DMS153 treated with DMSO at 0.1 percent for 48 hours (cell line): ENCODE results near the gene JARID2.
"Not testable (repeated sequence)": the region's sequence is repeated elsewhere in the genome, so short reads cannot be mapped to it uniquely, and the experiment has no call there.

Experiments used
- DNase-seq: peaks from one replicate; lab custom pipeline; 2025; ENCODE audit not compliant: unreplicated experiment; lab: John Stamatoyannopoulos, UW

Gene JARID2

DNA sequence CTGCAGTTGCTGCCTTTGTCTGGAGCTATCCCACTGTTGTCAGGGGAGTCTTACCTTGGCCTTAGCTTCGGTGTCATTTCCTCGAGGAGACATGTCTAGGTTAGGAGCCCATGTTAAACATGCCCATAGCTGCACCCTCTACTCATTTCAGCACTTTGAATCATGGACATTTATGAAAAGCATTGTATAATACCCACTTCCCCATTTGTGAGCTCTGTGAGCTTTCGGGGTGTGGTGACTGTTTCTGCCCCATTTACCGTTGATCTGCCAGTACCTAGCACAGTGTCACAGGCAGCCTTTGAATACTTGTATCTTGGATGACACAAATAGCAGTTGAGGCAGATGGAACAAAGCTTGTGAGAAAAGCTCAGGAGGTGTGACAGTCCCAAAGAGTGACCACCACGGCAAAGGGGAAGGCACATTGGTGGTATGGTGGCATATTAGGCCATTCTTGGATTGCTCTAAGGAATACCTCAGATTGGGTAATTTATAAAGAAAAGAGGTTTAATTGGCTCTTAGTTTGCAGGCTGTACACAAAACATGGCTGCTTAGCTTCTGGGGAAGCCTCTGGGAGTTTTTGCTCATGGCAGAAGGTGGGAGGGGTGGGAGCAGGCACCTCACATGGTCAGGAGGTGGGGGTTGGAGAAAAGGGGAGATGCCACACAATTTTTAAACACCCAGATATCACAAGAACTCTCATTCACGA lies 42.0 kb downstream of the JARID2 start:
- no peak for DNase-seq

DNA sequence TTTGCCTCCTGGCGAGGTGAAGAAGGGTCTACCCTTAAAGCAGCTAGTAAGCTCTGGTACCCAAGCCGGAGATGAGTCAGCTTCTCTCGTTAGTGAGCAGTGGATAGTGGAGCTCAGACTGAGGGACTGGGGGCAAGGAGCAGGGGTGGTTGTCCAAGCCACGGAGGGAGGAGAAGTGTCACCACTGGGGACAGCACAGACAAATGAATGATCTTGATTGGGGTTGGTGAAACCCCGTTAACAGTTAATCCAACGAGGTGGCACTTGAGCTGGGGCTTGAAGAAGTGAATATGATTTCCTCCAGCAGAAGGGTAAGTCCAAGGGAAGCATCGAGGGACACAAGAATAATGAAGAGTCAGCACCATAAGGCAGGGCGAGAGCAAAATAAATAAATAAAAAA lies 43.0 kb downstream of the JARID2 start:
- no peak for DNase-seq

DNA sequence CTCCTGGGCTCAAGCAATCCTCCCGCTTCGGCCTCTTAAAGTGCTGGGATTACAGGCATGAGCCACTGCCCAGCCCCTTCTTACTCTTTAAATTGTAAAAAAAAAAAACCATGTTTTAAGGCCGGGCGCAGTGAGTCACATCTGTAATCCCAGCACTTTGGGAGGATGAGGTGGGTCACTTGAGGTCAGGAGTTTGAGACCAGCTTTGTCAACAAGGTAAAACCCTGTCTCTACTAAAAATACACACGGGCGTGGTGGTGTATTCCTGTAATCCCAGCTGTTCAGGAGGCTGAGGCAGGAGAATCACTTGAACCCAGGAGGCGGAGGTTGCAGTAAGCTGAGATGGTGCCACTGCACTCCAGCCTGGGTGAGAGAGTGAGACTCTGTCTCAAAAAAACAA lies 43.6 kb downstream of the JARID2 start:
- not testable (repeated sequence) for DNase-seq

DNA sequence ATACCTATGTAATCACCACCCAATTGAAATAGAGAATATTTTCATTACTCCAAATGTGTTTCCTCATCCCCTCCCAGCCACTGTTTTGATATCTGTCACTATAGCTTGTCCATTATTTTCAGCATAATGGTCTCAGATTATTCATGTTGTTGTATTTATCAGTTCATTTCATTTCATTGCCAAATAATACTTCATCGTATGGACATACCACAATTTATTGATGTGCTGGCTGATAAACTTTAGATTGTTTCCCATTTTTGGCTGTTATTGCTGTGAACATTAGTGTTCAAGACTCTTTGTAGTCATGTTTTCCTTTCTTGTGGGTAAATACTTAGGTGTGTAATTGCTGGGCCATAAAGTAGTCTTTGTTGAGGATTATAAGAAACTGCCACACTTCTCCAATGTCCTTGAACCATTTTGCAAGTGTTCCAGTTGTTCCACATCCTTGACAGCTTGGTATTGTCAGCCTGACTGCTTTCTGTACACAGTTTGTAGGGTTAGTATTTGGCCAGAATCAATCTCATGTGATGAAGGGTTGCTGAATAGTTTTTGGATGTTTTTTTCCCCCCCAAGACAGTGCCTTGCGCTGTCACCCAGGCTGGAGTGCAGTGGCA lies 44.3 kb downstream of the JARID2 start:
- DNase-seq: no peak

DNA sequence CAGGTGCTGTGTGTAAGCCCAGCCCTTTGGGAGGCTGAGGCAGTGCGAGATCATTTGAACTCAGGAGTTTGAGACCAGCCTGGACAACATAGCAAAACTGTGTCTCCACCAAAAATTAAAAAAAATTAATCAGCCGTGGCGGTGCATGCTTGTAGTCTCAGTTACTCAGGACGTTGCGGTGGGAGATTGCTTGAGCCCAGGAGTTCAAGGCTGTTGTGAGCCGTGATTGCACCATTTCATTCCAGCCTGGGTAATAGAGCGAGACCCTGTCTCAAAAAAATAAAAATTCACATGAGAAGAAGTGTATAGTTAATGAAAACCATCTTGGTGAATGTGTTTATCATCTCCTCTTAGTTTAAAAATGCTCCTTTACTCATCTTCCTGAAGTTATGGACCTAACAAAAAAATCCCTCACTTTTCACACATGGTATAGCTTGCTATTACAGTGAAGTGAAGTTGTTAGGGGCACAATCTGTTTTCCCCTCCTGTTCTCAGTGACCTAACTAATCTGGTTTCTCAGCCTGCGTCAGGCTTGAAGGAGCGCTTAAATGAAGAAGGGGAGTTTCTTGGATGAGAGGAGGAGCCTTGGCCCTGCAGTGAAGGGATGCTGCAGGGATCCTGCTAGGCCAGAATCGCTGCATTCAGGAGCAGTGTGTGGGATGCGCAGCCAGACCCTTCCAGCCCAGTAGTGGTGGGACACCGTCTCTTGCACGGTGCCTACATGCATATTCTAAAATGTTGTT lies 45.3 kb downstream of the JARID2 start:
- DNase-seq: no peak

DNA sequence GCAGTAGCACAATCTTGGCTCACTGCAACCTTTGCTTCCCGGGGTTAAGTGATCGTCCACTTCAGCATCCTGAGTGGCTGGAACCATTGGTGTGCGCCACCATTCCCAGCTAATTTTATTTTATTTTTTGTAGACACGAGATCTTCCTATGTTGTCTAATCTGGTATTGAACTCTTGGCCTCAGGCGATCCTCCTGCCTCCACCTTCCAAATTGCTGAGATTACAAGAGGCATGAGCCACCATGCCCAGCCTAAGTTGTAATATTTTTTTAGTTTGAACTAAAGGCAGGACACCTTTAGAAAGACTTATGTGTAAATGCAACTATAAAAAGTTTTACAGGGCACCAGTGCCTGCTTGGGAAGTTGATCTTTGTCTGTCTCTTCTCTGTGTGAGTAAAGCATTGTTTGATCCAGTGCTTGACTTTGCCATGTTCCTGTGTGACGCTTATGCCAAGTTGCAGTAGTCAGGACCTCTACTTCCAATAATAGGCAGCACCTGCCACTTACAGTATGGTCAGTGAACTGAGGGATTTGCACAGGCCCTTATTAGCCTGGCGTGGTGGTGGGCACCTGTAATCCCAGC lies 46.9 kb downstream of the JARID2 start:
- no peak for DNase-seq

DNA sequence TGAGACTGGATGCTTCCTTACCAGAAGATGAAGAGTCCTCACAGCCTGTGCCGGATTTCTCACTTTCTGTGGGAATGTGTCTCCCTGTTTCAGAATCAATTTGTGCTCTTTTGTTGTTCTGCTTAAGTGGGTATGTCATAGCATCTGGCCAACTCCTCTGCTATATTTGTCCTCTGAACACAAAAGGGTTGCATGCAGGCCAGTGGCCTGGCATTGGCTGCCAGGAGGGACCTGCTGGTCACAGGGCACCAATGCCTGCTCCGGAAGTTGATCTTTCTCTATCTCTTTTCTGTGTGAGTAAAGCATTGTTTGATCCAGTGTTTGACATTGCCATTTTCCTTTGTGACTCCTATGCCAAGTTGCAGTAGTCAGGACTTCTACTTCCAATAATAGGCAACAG lies 47.8 kb downstream of the JARID2 start:
- no peak for DNase-seq

DNA sequence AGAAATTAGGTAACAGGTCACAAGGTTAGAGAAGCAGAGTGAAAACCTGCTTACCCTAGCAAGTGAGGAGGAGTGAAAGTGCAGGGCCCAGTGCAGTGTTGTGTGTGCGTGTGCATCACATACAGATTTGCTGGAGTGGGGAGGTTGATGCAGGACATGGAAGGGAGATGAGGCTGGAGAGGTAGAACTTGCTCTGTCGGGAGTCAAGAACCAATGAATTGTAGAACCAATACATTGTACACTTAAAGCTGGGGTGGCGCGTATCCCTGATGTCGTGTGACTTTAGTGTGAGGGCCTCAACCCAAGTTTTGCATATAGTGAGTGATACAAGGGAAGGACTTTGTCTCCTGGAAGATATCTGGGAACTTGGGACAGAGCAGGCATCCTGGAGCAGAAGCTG lies 48.6 kb downstream of the JARID2 start:
- DNase-seq: no peak

DNA sequence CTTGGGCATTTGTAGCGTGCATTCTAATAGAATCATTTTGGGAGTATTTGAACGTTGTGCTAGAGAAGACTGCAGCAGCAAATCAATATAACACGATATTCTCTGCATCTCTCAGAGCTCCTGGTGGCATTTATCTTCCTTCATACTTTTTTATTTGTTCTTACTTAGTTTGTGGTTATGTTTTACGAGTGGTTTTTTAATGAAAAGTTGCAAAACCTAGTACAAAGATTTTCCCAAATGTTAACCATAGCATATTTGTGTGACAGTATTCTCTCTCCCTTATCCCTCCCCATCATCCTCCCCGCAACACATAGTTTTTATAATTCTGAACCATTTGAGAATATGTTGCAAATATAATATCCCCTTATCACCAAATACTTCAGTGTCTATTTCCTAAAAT lies 50.4 kb downstream of the JARID2 start:
- DNase-seq: no peak

DNA sequence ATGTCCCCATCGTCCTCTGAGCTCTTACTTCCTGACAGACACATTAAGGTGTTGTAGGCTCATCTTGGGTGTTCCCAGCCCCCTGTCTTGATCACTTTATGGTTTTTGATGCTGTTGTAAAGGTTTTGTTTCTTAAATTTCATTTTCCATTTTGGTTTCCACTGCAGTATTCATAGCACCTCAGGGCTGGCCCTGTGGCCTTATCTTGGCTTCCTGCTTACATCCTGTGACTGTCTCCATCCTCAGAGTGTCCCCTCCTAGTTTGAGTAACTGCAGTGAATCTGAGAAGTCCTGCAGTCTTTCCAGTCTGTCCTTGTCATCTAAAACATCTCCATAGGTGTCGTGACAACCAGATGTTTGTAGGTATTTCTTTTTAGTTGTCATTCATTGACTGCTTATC lies 50.9 kb downstream of the JARID2 start:
- DNase-seq: no peak

DNA sequence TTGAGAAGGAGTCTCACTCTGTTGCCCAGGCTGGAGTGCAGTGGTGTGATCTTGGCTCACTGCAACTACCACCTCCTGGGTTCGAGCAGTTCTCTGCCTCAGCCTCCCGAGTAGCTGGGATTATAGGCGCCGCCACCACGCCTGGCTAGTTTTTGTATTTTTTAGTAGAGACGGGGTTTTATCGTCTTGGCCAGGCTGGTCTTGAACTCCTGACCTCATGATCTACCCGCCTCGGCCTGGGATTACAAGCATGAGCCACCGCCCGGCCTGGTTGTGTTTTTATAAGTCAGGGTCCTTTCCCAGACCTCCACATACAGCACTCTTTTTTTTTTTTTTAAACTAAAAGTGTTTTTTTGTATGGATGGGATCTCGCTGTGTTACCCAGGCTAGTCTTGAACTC lies 51.3 kb downstream of the JARID2 start:
- not testable (repeated sequence) for DNase-seq

DNA sequence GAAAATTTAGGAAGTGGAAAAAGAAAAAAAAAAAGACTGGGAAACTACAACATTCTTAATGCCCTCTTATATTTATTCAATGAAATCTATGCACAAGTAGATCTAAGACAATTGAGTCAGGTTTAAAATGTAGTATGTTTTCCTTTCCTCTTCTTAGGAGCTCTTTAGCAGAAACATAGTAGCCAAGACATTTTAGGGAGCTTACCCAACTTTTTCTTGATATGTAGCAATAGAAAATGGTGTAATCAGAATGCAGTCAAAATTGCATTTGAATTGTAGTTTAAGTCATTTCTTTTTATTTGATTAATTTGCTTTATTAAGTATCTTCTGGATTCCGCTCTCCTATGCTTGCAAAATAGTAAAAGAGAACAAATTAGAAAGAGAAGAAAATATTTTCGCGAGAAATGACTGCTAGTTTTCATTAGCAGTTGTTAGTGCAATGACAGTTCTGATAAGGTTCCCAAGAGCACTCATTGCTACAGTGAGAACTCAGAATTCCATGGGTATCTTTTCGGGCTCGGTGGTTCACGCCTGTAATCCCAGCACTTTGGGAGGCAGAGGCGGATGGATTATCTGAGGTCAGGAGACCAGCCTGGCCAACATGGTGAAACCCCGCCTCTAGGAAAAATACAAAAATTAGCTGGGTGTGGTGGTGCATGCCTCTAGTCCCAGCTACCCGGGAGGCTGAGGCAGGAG lies 52.2 kb downstream of the JARID2 start:
- no peak for DNase-seq

DNA sequence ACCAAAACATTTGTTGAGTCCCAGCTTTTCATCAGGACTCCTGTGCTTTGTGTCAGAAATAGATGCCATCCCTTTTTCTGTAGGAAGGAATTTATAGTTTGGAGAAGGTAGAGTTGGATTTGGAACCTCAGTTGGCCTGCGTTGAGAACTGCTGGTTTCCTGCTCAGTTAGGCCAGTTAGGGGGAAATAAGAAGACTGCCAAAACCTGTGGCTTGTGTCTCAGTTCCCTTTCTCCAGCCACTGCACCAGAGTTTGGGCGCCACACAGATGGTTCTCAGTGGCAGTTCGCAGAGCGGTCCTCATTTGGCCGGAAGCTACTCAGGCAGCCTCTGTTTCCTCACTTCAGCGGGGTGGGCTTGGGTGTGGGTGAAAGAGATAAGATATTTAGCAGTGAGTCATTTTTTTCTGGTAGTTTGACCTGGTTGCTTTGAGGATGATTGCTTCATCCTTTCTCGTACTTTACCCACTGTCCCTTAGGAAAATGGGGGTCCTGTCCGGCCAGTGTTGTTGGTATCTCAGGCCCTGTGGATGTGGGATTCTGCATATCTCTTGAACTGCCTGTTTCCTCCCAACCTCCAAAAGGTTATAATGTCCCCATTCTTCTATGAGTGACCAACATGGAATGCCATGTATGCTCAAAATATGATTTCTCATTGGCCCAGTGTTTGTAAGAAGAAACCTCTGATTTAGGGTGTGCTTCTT lies 53.7 kb downstream of the JARID2 start:
- DNase-seq: no peak

DNA sequence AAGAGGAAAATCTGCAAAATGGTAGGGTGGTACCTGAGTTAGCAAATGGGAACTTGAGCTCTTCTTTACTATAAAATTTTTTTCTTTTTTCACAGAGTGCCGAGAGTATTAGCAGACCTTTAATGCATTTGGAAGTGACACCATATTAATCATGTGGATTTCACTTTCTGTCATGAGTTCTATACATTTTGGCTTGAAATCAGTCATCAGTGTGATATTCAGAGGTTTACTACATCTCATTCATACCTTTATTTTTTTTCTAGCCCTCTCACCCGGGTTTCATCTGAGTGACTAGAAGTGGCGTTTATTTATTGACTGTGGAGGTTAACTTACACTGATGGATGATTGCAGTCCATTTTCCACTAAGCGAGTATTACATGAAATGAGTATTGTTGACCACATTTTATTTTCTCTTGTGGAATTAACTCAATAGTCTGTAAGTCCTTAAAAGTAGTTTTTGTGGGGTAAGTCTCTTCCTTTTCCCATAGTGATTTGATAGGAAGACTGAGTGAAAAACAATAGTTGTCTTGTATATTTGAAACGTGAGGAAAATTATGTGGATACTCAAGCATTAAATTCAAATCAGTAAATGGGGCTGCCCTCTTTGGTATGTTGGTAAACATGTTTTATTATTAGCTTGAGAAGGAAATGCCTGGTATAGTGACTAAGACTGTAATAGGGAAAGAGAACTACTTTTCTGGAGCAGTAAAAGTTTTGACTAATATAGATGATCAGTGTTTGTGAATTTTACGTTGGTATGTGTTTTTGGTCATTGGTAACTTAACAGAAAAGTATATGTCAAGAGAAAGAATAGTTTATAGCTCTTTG lies 55.5 kb downstream of the JARID2 start:
- no peak for DNase-seq

DNA sequence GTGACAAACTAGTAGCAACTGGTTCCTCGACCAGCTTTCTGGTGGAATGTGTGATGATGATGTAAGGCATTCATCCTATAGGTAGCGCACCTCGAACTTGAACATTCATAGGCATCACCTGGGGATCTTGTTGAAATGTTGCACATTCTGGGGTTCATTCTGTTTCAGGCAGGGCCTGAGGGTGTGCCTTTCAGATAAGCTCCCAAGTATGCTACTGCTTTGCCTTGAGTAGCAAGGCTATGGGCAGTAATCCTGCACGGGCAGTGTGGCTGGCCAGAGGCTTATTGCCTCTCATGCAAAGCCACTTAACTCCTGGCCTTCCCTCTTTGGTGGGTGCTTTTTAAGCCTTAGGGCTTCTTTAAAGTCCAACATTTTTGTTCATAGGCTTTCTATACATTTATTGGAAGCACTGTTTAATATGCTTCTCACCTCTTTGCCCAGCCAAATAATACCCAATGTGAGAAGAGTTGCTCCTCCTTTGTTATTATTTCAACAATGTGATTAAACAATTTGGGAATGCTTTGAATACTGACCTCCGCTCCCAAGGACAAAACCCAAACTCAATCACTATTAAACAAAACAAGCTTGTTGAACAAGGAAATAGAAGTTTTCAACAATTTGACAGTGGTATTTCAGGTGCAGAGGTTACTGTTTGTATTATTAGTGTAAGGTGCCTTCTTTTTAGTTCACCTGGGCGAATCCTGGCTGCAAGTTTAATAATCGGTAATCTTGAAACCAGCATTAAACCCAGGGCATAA lies 57.5 kb downstream of the JARID2 start:
- DNase-seq: no peak

DNA sequence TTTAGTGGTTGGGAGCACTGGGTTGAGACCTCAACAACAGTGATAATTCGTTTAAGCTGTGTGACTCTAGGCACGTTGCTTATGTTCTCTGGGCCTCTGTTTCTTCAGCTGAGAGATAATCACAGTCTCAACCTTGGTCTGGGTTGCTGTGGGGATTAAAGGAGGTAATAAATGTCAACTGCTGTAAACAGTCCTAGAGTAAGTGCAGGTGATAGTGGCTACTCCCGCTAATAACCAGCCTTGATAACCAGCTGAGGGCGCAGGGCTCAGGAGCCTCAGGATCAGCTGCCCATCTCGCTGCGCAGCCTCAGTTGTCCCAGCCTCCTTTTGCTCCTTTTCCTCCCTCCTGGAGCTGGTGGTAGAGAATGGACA lies 58.0 kb downstream of the JARID2 start:
- DNase-seq: no peak

DNA sequence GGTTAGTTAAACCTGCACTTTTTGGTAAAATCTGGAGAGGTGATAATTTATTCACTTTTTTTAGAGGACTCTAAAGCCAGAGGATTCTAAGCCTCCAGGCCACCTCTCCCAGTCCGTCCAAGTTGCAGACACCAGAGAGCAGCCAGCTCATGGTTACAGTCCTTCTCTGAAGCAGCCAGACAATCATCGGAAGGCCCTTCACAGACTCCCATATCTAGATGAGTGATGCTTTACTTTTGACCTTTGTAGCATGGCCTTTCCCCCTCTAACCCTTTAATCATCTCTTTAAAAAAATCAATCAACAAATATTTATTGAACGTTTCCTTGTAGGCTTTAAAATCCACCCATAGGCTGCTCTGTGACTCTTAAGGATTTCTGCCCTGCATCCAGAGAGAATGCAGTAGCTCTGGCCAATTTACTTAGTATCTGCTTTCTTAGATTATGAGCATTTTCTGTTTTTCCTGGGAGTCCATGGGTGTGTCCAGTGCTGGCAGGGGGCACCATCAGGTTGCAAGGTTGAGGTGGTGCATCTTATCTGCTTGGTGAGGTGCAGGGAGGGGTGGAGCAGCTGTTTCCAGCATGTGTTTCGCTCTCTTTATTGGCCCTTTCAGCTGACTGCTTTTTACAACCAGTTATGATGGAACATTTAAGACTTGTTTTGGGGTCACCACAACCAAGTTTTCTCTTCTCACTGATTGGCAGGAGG lies 58.6 kb downstream of the JARID2 start:
- no peak for DNase-seq

DNA sequence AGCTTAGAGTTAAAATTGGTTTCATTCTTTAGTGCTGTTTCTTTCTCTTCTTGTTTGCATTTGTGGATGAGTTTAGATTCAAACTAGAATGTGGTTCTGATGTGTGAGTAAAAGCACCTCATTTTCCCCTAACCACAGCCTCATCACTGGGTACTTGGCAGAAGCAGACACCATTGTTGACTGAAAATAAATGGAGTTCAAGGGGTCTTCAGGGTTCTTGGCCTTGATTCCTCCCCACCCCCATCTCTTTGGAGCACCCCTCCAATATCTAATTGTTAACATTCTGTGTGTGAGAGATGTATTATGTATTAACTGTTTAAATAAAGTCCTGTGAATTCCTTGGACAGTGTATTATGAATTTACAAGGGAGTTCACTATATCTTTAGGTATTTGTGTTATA lies 59.6 kb downstream of the JARID2 start:
- no peak for DNase-seq

DNA sequence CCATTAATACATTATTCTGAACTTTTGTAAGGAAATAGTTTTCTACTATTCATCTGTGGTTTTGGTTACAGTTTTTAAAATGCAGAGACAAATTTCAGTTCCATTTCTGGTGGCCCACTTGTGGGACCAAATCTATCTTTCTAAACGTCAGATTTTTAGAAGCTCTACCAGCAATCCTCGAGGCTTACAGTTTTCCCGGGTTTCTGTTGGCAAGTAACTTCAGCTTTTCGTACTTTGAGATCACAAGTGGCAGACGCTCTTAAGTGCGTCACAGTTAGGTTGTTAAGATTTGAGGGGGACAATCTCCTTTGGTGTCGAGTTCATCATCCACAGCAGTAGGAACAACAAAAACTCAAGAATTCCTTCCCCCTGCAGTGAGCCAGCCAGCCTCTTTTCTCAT lies 60.0 kb downstream of the JARID2 start:
- no peak for DNase-seq
